HG02798 (cell line): ENCODE results near the gene HS6ST3.

ENCODE experiments used
- ATAC-seq: cut with Tn5 transposase; IDR thresholded peaks from one replicate; pipeline ENCODE4 v1.9.1; 2021; ENCODE audit warnings: mild to moderate bottlenecking; ENCODE audit not compliant: unreplicated experiment, poor library complexity

Gene HS6ST3

DNA sequence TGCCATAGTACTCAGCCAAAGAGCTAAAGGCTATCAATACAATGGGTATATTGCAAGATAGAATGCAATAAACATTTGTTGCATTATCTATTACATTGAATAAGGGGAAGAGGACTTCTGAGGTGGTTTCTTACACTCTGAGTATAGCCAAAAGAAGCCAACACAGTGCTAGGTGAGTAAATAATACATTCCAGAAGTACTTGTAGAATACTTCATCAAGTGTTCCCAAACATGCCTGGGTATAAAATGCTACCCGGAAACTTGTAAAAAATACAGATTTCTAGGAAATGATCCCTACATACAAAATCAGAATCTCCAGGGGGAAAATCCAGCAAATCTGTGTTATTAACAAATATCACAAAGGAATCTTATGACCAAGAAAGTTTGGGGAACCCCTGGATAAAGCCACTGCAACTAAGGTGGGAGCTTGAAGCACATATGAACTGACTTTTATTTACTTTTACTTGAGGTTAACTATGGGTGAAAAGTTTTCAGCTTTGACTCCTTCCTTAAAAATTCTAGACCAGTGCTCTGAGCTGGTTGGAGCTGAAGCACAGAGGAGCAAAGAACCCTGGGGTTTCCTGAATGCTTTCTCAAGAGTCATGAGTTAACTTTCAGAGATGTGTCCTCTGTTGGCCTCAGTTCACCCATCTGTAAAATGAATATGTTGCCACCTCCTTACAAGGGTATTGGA lies 768.4 kb downstream of the HS6ST3 start:
- ATAC-seq, result no peak

DNA sequence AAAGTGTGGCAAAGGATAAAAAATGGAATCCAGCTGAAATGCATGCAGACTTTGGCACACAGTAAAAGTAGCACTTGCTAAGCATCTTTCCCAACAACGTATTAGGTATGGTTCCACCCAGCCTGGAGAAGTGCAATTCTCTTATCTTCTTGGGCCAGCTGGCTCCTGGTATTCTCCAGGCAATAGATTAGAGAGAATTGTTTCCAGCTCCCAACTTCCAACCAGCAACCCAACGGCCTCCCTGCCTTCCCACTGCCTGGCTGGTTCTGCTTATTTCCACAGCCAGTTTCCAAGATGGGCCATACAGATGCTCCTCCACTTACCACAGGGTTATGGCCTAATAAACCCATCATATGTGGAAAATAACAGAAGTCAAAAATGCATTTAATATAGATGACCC lies 771.0 kb downstream of the HS6ST3 start:
- ATAC-seq, result no peak

DNA sequence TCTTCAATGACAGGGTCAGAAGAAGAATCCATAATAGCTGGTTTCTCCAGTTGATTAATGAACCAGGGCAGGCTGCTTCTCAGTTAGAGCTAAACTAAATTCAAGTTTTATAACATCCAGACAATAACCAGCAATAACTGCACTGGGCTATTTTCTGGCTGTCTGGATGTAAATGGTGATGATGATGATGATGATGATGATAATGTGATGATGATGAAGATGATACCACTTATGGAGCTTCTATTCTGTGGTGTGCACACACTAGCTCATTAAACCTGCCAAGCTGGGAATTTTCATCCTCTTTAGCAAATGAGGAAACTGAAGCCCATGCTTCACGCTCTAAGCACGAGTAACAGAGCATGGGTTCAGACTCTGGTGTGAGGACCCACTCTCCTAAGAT lies 772.2 kb downstream of the HS6ST3 start:
- ATAC-seq, result no peak

DNA sequence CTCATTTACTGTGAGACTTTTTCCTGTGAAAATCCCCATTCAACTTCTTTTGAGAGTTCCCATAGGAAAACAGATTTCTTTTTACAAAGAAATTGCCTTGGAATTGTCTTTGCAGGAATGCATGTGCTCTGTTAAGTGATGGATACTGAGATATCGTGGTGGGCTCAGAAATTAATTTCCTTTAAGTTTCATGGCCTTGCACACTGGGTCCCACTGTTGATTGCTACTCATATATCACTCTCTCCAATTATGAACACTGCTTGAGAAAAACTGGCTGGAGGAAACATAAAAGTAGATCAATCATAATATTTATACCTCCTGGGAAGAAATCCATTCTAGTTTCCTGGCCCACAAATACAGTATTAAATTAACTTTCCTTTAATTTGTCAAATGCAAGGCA lies 773.1 kb downstream of the HS6ST3 start:
- no peak for ATAC-seq

DNA sequence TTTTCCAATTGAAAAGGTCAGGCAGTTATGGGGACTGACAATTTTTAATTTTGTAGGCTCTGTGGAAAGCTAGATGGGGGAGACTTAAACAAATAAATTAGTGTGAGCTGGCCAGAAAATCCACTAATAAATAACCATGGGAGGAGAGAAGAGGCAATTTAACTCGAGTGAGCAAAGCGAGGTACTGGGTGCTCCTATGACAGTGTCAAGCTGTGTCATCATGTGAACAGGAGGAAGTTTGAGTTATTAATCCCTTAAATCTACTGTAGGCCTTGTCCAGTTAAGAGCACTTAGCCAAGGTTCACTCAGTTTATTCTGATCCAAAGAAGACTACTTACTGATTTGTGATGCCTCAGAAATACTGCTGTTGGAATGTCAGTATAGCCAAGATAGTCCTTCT lies 781.6 kb downstream of the HS6ST3 start:
- ATAC-seq, result no peak

DNA sequence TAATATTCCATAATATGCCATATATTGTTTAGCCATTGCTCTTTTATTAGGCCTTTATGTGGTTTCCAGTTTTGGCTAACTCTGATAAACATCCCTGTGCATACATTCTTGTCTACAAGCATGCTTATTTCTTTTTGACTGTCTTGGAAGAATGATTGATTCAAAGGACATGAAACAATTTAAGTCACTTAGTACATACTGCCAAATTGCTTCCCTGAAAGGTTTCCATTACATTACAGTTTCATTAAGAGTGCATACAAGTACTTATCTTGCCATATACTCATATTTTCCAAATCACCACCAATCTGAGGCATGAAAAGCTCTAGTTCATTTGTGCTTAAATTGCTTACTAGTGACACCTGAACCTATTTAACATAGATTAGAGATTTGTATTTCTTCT lies 790.5 kb downstream of the HS6ST3 start:
- ATAC-seq, result no peak
